Measurements from ENCODE around the gene ARHGEF11.

Gene ARHGEF11

GRCh38 chr1:156901590-156901900, 144.0 kb downstream of the ARHGEF11 start:
- Histone ChIP-seq H3K4me1 (ENCODE audit: control insufficient read depth, insufficient read depth, low read length) (peaks cover 7% of the 10 kb centered on the region), H3K9ac (ENCODE audit: low read depth, low read length) (no peak overlapping the region), H3K4me3 (ENCODE audit: low read depth, low read length) (no peak overlapping the region), H3K36me3 (ENCODE audit: control insufficient read depth, insufficient read depth, low read length) (no peaks in the 10 kb centered on the region), H3K27ac (ENCODE audit: low read depth, low read length) (no peak overlapping the region), H3K27me3 (ENCODE audit: control insufficient read depth, insufficient read depth, low read length) (no peaks in the 10 kb centered on the region; the same call in none of the 2 replicates), H3K9me3 (ENCODE audit: control insufficient read depth, insufficient read depth, low read length) (no peaks in the 10 kb centered on the region)

GRCh38 chr1:156900896-156901589, 144.5 kb downstream of the ARHGEF11 start:
- Histone ChIP-seq H3K27me3 (ENCODE audit: control insufficient read depth, insufficient read depth, low read length) (peaks cover 2% of the 10 kb centered on the region), H3K4me1 (ENCODE audit: control insufficient read depth, insufficient read depth, low read length) (peaks cover 7% of the 10 kb centered on the region)

GRCh38 chr1:156899956-156900718, 145.4 kb downstream of the ARHGEF11 start:
- Histone ChIP-seq H3K4me1 (ENCODE audit: control insufficient read depth, insufficient read depth, low read length) (peaks cover 7% of the 10 kb centered on the region), H3K36me3 (ENCODE audit: control insufficient read depth, insufficient read depth, low read length) (no peaks in the 10 kb centered on the region), H3K9me3 (ENCODE audit: control insufficient read depth, insufficient read depth, low read length) (no peaks in the 10 kb centered on the region), H3K9ac (ENCODE audit: low read depth, low read length) (no peak overlapping the region), H3K27me3 (ENCODE audit: control insufficient read depth, insufficient read depth, low read length) (peaks cover 5% of the 10 kb centered on the region), H3K27ac (ENCODE audit: low read depth, low read length) (no peak overlapping the region), H3K4me3 (ENCODE audit: low read depth, low read length) (no peak overlapping the region)

More at GRCh38 chr1:156900896-156901589, 144.5 kb downstream of the ARHGEF11 start:
- Histone ChIP-seq H3K27ac (ENCODE audit: low read depth, low read length) (no peak overlapping the region), H3K9ac (ENCODE audit: low read depth, low read length) (no peak overlapping the region), H3K4me3 (ENCODE audit: low read depth, low read length) (no peak overlapping the region), H3K36me3 (ENCODE audit: control insufficient read depth, insufficient read depth, low read length) (no peaks in the 10 kb centered on the region), H3K9me3 (ENCODE audit: control insufficient read depth, insufficient read depth, low read length) (no peaks in the 10 kb centered on the region)

GRCh38 chr1:156898971-156899664, 146.4 kb downstream of the ARHGEF11 start:
- H3K36me3 ChIP-seq (ENCODE audit: control insufficient read depth, insufficient read depth, low read length), result no peaks in the 10 kb centered on the region
- H3K4me1 ChIP-seq (ENCODE audit: control insufficient read depth, insufficient read depth, low read length), result peaks cover 7% of the 10 kb centered on the region
- H3K27ac ChIP-seq (ENCODE audit: low read depth, low read length), result no peak overlapping the region
- H3K27me3 ChIP-seq (ENCODE audit: control insufficient read depth, insufficient read depth, low read length), result peaks cover 15% of the 10 kb centered on the region
- no peak overlapping the region for H3K9ac ChIP-seq (ENCODE audit: low read depth, low read length)
- no peak overlapping the region for H3K4me3 ChIP-seq (ENCODE audit: low read depth, low read length)
- no peaks in the 10 kb centered on the region for H3K9me3 ChIP-seq (ENCODE audit: control insufficient read depth, insufficient read depth, low read length)

GRCh38 chr1:156898161-156898566, 147.4 kb downstream of the ARHGEF11 start:
- Histone ChIP-seq H3K36me3 (ENCODE audit: control insufficient read depth, insufficient read depth, low read length) (no peaks in the 10 kb centered on the region), H3K27me3 (ENCODE audit: control insufficient read depth, insufficient read depth, low read length) (peaks cover 24% of the 10 kb centered on the region), H3K4me1 (ENCODE audit: control insufficient read depth, insufficient read depth, low read length) (peaks cover 7% of the 10 kb centered on the region), H3K9me3 (ENCODE audit: control insufficient read depth, insufficient read depth, low read length) (no peaks in the 10 kb centered on the region), H3K27ac (ENCODE audit: low read depth, low read length) (no peak overlapping the region), H3K9ac (ENCODE audit: low read depth, low read length) (no peak overlapping the region), H3K4me3 (ENCODE audit: low read depth, low read length) (no peak overlapping the region)

- peaks cover 7% of the 10 kb centered on the region for H3K4me1 ChIP-seq (ENCODE audit: control insufficient read depth, insufficient read depth, low read length)
- 0 out of 2 replicates have a peak overlapping the region, but pooled peaks have one; percentile 3 for H3K9ac ChIP-seq (ENCODE audit: low read depth, low read length)
- no peak overlapping the region for H3K4me3 ChIP-seq (ENCODE audit: low read depth, low read length)
- peaks cover 33% of the 10 kb centered on the region for H3K27me3 ChIP-seq (ENCODE audit: control insufficient read depth, insufficient read depth, low read length)
- no peaks in the 10 kb centered on the region for H3K9me3 ChIP-seq (ENCODE audit: control insufficient read depth, insufficient read depth, low read length)
- peak overlapping the region; percentile 68 for H3K27ac ChIP-seq (ENCODE audit: low read depth, low read length)
- H3K36me3 ChIP-seq (ENCODE audit: control insufficient read depth, insufficient read depth, low read length), result no peaks in the 10 kb centered on the region
Observed at GRCh38 chr1:156897078-156897825, 148.3 kb downstream of the ARHGEF11 start.

GRCh38 chr1:156896490-156897033, 149.0 kb downstream of the ARHGEF11 start:
- Histone ChIP-seq H3K4me3 (ENCODE audit: low read depth, low read length) (no peak overlapping the region), H3K27ac (ENCODE audit: low read depth, low read length) (peak overlapping the region; percentile 68), H3K36me3 (ENCODE audit: control insufficient read depth, insufficient read depth, low read length) (no peaks in the 10 kb centered on the region), H3K27me3 (ENCODE audit: control insufficient read depth, insufficient read depth, low read length) (peaks cover 40% of the 10 kb centered on the region), H3K9ac (ENCODE audit: low read depth, low read length) (0 out of 2 replicates have a peak overlapping the region, but pooled peaks have one; percentile 3), H3K4me1 (ENCODE audit: control insufficient read depth, insufficient read depth, low read length) (peaks cover 7% of the 10 kb centered on the region), H3K9me3 (ENCODE audit: control insufficient read depth, insufficient read depth, low read length) (no peaks in the 10 kb centered on the region)

- H3K36me3 ChIP-seq (ENCODE audit: control insufficient read depth, insufficient read depth, low read length), result no peaks in the 10 kb centered on the region
- H3K9me3 ChIP-seq (ENCODE audit: control insufficient read depth, insufficient read depth, low read length), result no peaks in the 10 kb centered on the region
- H3K4me1 ChIP-seq (ENCODE audit: control insufficient read depth, insufficient read depth, low read length), result peaks cover 7% of the 10 kb centered on the region
- H3K27ac ChIP-seq (ENCODE audit: low read depth, low read length), result no peak overlapping the region
- H3K9ac ChIP-seq (ENCODE audit: low read depth, low read length), result no peak overlapping the region
- H3K27me3 ChIP-seq (ENCODE audit: control insufficient read depth, insufficient read depth, low read length), result peaks cover 46% of the 10 kb centered on the region
- no peak overlapping the region for H3K4me3 ChIP-seq (ENCODE audit: low read depth, low read length)
Observed at GRCh38 chr1:156895927-156896326, 149.6 kb downstream of the ARHGEF11 start.

- Histone ChIP-seq H3K27ac (ENCODE audit: low read depth, low read length) (no peak overlapping the region), H3K9me3 (ENCODE audit: control insufficient read depth, insufficient read depth, low read length) (no peaks in the 10 kb centered on the region), H3K9ac (ENCODE audit: low read depth, low read length) (no peak overlapping the region), H3K27me3 (ENCODE audit: control insufficient read depth, insufficient read depth, low read length) (peaks cover 49% of the 10 kb centered on the region), H3K4me3 (ENCODE audit: low read depth, low read length) (no peak overlapping the region), H3K36me3 (ENCODE audit: control insufficient read depth, insufficient read depth, low read length) (no peaks in the 10 kb centered on the region), H3K4me1 (ENCODE audit: control insufficient read depth, insufficient read depth, low read length) (peaks cover 7% of the 10 kb centered on the region)
Observed at GRCh38 chr1:156895455-156895812, 150.1 kb downstream of the ARHGEF11 start.

- Histone ChIP-seq H3K4me1 (ENCODE audit: control insufficient read depth, insufficient read depth, low read length) (peaks cover 7% of the 10 kb centered on the region), H3K27me3 (ENCODE audit: control insufficient read depth, insufficient read depth, low read length) (peaks cover 52% of the 10 kb centered on the region), H3K9me3 (ENCODE audit: control insufficient read depth, insufficient read depth, low read length) (no peaks in the 10 kb centered on the region), H3K27ac (ENCODE audit: low read depth, low read length) (no peak overlapping the region), H3K9ac (ENCODE audit: low read depth, low read length) (no peak overlapping the region), H3K36me3 (ENCODE audit: control insufficient read depth, insufficient read depth, low read length) (no peaks in the 10 kb centered on the region), H3K4me3 (ENCODE audit: low read depth, low read length) (no peak overlapping the region)
Observed at GRCh38 chr1:156894711-156895454, 150.7 kb downstream of the ARHGEF11 start.
